IPS-NIHi11 (cell line): ENCODE results near the gene KCTD12.

Experiments used
- DNase-seq: peaks from one replicate; pipeline ENCODE4 v3.0.0; 2012; ENCODE audit warnings: mixed read lengths, low spot score

The KCTD12 gene

DNA sequence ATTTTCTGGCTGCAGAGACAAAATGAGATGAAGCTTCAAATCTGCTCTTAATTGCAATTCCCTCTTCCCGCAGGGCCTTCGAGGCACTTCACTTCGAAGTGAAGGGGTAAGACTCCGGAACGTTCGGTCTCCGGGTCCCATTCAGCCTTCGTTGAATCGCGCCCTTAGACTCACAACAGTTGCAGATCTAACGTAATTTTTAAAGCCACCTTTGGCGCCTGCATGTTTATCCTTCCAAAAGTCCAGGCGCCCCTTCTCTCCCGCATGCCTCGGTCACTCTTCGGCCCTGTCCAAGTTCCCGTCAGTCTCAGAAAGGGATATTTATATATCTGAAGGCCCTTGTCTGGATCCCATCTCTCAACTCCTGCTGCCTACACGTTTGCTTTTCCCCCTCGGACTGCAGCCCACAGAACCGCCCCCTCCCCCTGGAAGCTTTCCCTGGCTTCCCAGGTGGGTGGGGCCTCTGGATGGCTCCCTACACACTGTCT, 915 bp upstream of the KCTD12 start:
- peak; percentile 16 for DNase-seq

- no peak for DNase-seq
These were observed 257 bp downstream of the KCTD12 start for GRCh38 chr13:76886005-76886291.

GRCh38 chr13:76885203-76886004, 801 bp downstream of the KCTD12 start:
- DNase-seq, result peak; percentile 51

DNA sequence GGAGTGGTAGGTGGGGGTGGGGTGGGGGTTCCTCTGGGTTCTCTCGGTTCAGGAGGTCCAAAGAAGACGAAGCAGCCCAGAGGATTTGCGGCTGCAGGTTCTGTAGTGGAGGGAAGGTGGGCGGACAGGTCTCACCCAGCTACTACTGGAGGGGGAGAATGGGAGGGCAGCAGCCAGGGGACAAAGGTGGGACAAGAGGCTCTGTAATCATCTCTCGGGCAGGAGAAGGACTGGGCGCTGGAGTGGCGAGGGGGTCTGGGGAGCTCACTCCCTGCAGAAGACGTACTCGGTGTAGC, 1.4 kb downstream of the KCTD12 start:
- DNase-seq, result no peak

DNA sequence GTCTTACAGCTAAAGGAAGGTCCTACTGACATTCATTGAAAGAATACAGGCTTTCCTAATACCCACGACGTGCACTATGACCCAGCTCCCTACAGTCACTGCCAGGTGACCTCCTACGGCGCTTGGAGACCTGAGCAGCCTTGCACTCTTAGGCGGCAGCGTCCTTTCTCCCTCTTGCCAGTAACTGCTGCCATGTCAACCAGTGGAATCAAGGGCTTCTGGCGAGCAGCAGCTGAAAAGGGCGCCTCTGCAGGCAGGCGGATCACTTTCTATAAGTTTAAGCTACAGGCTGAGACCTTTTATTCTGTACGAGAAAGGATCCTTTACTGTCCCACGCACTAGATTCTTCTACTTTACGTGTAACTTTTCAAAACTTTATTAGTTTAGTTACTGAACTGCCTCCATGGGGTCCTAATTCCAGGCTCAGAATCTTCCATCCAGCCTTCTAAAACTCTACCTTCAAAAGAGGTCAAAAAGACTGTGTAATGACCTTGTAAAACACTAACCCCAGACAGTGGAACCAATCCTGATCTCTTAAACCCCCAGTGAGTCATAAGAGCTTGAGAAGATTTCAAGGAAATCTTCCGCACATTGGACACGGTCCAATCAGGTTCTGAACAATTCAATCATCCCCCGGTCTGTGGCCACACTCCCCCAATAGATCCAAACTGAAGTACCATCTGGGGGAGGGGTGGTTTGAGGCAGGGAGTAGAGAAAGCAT, 1.9 kb downstream of the KCTD12 start:
- DNase-seq, result peak; percentile 25

- DNase-seq, result no peak
These were observed 3.0 kb downstream of the KCTD12 start for GRCh38 chr13:76883236-76883635.

DNA sequence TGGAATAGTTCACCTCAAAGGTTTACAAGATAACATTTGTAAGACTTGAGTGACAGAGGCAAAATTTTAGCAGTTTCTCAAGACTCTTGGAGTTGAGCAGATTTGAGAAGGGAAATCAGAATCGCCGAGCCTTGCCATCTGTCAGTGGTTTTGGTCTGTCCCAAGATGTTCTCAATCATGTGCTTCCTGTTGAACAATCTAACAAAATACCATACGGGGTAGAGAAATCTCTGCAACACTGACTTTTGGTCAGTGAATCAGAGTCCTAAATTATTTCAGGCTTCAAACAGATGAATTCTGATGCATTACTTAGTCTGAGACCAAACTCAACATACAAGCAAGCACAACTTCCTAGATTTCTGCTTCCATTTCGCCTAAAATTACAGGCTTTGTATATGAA, 3.8 kb downstream of the KCTD12 start:
- DNase-seq, result no peak

DNA sequence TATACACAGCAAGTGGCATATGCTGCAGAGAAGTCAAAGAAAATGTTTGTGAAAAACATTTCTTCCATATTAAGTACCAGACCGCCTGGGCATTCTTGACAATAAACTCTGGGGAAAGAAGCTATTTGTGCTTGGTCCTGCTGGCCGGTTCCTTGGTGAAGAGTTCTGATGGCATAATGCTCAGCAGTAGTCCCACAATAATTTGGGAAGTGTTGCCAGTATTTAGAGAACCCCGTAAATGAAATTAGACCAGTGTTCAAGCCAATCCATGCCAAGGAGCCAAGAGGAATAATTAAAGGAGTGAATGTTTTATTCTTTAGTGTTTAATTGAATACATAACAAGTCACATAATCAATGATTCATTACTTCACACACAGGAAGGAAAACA, 6.3 kb downstream of the KCTD12 start:
- no peak for DNase-seq

DNA sequence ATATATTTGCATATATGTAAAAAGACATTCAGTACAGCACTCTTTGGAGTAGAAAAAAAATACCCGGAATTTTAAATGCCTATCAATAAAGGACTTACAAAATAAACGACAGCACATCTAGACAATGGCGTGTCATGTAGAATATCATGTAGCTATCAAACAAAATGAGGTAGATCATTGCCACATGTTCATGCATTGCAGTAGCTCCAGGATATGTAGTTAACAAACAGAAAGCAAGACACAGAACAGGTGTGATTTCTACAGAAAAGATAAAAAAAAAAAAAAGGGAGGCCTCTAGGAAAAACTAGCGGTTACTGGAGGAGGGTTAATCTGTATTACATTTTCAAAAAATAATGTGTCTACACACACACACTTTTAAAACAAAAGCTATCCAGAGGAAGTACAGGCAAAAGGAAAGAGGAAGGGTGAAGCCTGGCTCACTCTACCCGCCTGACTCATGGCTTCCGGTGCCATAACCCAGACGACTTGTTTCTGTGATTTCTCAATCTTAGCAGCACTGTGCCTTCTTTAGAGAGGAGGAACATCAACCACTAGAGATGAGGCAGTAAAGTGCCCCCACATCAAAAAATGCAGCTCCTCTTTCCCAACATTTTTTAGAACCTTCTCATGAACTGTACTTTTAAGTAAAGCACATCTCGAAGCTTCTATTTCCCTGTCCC, 6.9 kb downstream of the KCTD12 start:
- no peak for DNase-seq

GRCh38 chr13:76878043-76878442, 8.2 kb downstream of the KCTD12 start:
- DNase-seq, result no peak

DNA sequence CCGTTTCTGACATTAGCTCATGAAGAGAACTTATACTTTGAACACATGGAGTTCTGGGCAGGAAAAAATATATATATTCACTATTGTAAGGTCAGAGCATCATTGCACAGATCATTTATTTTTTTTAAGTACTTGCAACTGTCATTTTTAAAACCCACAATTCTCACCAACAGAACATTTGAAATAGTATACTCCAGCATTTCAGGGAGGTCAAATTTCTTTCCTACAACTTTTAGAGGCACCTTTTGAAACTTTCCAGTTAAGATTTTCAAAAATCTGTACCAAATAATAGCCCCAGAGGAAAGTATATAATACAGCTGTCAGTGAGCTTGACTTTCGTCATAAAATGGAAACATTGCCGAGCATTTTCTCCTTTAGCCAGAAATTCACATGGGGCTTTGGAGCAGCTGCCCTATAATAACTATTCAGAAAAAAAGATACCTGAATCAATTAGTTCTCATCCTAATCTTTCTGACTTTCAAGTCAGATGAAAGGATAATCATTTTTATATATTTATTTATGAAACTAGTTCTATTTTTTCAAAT, 10.9 kb downstream of the KCTD12 start:
- no peak for DNase-seq

DNA sequence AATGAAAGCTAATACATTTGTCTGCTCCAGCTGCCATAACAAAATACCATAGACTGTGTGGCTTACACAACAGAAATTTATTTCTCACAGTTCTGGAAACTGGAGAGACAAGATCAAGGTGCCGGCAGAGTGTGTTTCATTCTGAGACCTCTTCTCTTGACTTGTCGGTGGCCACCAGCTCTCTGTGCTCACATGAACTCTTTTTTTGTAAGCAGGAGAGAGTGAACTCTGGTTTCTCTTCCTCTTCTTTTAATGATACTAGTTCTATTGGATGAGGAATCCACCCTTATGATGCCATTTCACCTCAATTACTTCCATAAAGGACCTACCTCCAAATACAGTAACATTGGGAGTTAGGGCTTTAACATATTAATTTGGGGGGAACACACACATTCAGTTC, 11.7 kb downstream of the KCTD12 start:
- DNase-seq, result no peak

DNA sequence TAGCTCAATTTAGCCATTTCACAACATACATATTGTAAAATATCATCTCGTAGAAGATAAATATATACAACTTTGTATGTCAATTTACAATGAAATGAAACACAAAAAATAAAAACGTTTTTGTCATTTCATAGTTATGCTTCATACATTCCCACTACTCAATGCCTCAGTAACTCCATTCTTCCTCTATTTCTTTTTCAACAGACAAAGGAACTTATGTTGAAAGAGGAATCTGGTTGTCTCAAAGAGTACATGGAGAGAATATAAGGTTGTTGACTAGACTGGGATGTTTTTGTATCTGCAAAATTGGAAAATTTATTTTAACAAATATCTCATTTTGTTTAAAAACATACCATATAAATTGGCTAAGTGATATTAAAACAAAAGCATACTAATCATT, 12.8 kb downstream of the KCTD12 start:
- DNase-seq, result no peak

DNA sequence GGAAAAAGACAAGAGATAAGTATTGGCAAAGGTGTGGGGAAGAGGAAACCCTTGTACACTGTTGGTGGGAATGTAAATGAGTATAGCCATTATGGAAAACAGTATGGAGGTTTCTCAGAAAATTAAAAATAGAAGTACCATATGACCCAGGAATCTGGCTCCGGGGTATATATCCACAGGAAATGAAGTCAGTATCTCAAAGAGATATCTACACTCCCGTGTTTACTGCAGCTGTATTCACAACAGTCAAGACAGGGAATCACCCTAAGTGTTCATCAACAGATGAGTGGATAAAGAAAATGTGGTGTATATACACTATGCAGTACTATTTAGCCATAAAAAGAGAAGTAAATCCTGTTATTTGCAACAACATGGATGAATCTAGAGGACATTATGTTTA, 13.5 kb downstream of the KCTD12 start:
- no peak for DNase-seq

- no peak for DNase-seq
These were observed 14.8 kb downstream of the KCTD12 start for GRCh38 chr13:76871432-76871831.

GRCh38 chr13:76868371-76868770, 17.8 kb downstream of the KCTD12 start:
- no peak for DNase-seq

DNA sequence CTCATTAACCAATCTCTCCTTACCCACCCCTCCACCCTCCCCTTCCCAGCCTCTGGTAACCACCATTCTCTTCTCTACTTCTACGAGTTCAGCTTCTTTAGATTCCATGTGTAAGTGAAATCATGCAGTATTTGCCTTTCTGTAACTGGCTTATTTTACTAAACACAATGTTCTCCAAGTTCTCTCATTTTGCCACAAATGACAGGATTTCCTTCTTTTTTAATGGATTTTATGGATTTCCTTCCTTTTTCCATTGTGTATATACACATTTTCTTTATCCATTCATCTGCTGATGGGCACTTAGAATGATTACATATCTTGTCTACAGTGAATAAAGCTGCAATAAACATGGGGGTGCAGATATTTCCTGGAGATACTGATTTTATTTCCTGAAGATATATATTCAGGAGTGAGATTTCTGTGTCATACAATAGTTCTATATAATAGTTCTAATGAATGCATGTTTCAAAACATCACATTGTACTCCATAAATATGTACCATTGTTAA, 20.2 kb downstream of the KCTD12 start:
- no peak for DNase-seq

DNA sequence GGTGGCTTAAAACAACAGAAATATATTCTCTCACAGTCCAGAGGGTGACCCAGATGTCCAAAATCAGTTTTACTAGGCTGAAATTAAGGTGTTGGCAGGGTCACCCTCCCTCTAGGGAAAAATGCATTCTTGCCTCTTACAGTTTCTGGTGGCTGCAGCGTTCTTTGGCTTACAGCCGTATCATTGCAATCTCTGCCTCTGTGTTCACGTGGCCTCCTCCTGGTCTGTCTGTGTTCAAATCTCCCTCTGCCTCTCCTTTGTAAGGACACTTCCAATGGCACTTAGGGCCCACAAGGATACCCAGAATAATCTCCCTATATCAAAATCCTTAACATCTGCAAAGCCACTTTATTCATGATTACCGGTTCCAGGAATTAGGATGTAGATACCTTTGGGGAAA, 21.1 kb downstream of the KCTD12 start:
- no peak for DNase-seq

DNA sequence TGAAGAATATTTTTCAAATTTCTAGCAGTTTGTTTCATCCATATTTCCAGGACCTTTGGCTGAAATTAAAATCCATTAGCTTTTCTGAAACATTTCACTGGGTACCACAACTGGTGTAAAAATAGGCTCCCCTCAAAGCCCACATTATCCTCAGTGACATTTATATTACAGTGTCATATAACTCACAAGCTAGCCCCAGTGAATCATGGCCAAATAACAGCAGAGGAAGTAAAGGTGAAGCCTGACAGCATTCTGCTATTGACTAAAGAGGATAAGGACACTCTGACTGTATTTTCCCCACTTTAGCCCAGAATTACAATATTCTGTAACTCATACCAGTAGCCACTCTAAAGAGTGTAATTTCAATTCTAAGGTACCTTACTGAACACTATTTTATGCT, 21.9 kb downstream of the KCTD12 start:
- no peak for DNase-seq

GRCh38 chr13:76863022-76863421, 23.2 kb downstream of the KCTD12 start:
- no peak for DNase-seq

DNA sequence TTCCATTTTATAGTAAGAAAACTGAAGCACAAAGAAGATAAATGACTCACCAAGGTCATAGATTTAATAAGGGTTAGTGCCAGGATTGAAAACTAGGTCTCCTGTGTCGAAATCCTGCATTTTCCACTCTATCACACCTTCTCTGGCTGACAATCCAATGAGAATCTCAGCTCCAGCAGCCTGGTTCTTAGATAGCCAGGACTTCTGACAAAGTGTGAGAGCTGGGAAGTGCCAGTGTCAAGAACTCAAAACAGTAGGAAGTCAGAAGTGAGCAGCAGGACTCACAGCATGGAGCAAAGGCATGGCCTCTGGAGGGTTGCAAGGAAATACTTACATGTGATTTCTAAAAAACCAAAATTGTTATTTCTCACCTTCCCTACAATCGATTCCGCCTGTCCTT, 24.3 kb downstream of the KCTD12 start:
- no peak for DNase-seq

- DNase-seq, result no peak
These were observed 25.5 kb downstream of the KCTD12 start for GRCh38 chr13:76860706-76861105.

DNA sequence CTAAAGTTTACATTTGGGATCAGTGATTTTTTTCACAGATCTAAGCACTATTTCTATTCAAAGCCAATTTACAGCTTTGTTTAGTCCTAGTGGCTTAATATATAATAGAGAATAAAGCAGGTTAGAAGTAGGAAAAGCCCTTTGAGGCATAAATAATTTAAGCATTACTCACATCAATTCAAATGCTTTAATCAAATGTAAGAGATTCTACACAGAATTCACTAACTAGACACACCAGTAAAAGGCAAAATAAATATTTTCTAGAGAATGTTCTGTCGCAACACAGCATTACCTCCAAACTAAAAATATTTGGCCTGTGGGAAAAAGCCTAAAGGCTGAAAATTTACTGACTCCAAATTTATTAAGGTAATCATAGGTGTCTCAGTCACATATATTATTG, 31.3 kb downstream of the KCTD12 start:
- DNase-seq, result no peak
